Activated B cell treated with CpG ODN at 0.5 μM for 24 hours (primary cell): ENCODE measurements around the gene ANXA6. TPM values are rescaled to one million over a fixed set of nuclear protein-coding genes. Genes with fewer than 3 reads are reported as not detected.

Experiments used
- ATAC-seq: fragments of 200-7000 bp; cut with Tn5 transposase; one replicate; pipeline ENCODE4 v1.10.0; 2021; ENCODE audit warnings: low read depth, mild to moderate bottlenecking, moderate library complexity
- CTCF ChIA-PET: fragments of 350-600 bp; sonication (Branson Sonifier 250); formaldehyde crosslinking; loops from one replicate; lab custom pipeline; 2021; ENCODE audit warnings: antibody characterized with exemption; lab: Charles Lee
- POLR2A ChIA-PET: fragments of 350-600 bp; sonication (Branson Sonifier 250); formaldehyde crosslinking; loops from one replicate; lab custom pipeline; 2021; ENCODE audit warnings: antibody characterized with exemption; lab: Charles Lee
- DNase-seq: peaks from one replicate; pipeline ENCODE4 v3.0.0; 2022
- H3K27ac Mint-ChIP-seq: one replicate; pipeline ENCODE4 v1.8.0; 2020; ENCODE audit warnings: mixed read lengths
- H3K27me3 Mint-ChIP-seq: one replicate; pipeline ENCODE4 v1.8.0; 2021; ENCODE audit warnings: mixed read lengths
- H3K36me3 Mint-ChIP-seq: one replicate; pipeline ENCODE4 v1.8.0; 2021; ENCODE audit warnings: low read depth, mixed read lengths
- H3K4me1 Mint-ChIP-seq: one replicate; pipeline ENCODE4 v1.8.0; 2021; ENCODE audit warnings: mixed read lengths
- H3K4me3 Mint-ChIP-seq: one replicate; pipeline ENCODE4 v1.8.0; 2020; ENCODE audit warnings: mild to moderate bottlenecking, mixed read lengths
- H3K9me3 Mint-ChIP-seq: one replicate; pipeline ENCODE4 v1.8.0; 2020; ENCODE audit warnings: mixed read lengths
- CTCF ChIP-seq: fragments of 200-600 bp; IDR thresholded peaks from one replicate; pipeline ENCODE4 v1.8.0; 2022; ENCODE audit warnings: antibody characterized with exemption, mild to moderate bottlenecking
- intact Hi-C: fragments of 100-400 bp; cut with micrococcal nuclease; formaldehyde crosslinking; loops from one replicate; pipeline ENCODE4 v1.15.1; 2024
- total RNA-seq: library from RNA; stranded (reverse); gene quantifications from 2 replicates; pipeline ENCODE4 v1.2.3, GENCODE V29; 2022

ANXA6 gene
- total RNA-seq, 1 donor from 2014 or later = 367 TPM

DNA sequence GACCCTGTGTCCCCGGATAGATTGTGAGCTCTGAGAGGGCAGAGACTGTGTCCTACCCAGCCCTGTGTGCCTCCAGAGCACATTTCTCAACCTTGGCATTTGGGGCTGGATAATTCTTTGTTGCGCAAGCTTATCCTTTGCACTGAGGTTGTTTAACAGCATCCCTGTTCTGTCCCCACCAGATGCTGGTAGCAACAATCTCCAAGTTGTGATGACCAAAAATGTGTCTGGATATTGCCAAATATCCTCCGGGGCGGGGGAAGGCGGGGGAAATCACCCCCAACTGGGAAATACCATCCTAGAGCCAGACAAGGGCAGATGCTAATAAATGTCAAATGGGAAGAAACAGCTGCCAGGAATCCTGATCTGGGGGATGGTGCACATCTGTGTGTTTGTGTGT lies 52.8 kb downstream of the ANXA6 start:
- no peak overlapping the region for H3K4me3 Mint-ChIP-seq
- CTCF ChIA-PET = interaction anchor here (3.5 to 16.6 kb wide), 2 partner anchors 11 to 51 kb away, joined by 16 to 625 read pairs; no protein-coding TSS in a partner anchor
- no peak for TF ChIP-seq CTCF
- peaks cover 96% of the 10 kb centered on the region for H3K36me3 Mint-ChIP-seq
- DNase-seq (no peak), ATAC-seq (no peak)
- H3K27ac Mint-ChIP-seq = peak overlapping the region; percentile 55
- H3K27me3 Mint-ChIP-seq = no peaks in the 10 kb centered on the region
- intact Hi-C loops = no loop called here
- POLR2A ChIA-PET = interaction anchor here (0.7 to 1.7 kb wide), 2 partner anchors 18 to 53 kb away, joined by 3 to 4 read pairs; no protein-coding TSS in a partner anchor
- peaks cover 15% of the 10 kb centered on the region for H3K4me1 Mint-ChIP-seq
- no peaks in the 10 kb centered on the region for H3K9me3 Mint-ChIP-seq

GRCh38 chr5:151101746-151102145 lies 55.8 kb downstream of the ANXA6 start:
- CTCF ChIA-PET = interaction anchor here (1.3 to 1.6 kb wide), 4 partner anchors 9 to 19 kb away, joined by 3 to 5 read pairs (median 4); no protein-coding TSS in a partner anchor
- ATAC-seq (no peak), DNase-seq (no peak)
- Mint-ChIP-seq H3K36me3 (peaks cover 78% of the 10 kb centered on the region), H3K27me3 (no peaks in the 10 kb centered on the region), H3K9me3 (no peaks in the 10 kb centered on the region), H3K4me1 (peaks cover 46% of the 10 kb centered on the region), H3K4me3 (no peak overlapping the region), H3K27ac (peak overlapping the region; percentile 51)
- POLR2A ChIA-PET = interaction anchor here (0.6 to 1.0 kb wide), 3 partner anchors 15 to 23 kb away, joined by 3 to 5 read pairs (median 4); no protein-coding TSS in a partner anchor
- intact Hi-C loops = no loop called here
- TF ChIP-seq CTCF = no peak

- no peak for TF ChIP-seq CTCF
- POLR2A ChIA-PET = interaction anchor here (1.0 kb wide), 1 partner anchor 23 kb away, joined by 4 read pairs; no protein-coding TSS in a partner anchor
- ATAC-seq (no peak), DNase-seq (no peak)
- CTCF ChIA-PET = interaction anchor here (1.6 to 3.8 kb wide), 2 partner anchors 14 to 50 kb away, joined by 4 to 20 read pairs; no protein-coding TSS in a partner anchor
- Mint-ChIP-seq H3K36me3 (peaks cover 72% of the 10 kb centered on the region), H3K27ac (peak overlapping the region; percentile 51), H3K9me3 (no peaks in the 10 kb centered on the region), H3K4me1 (peaks cover 48% of the 10 kb centered on the region), H3K4me3 (no peak overlapping the region), H3K27me3 (no peaks in the 10 kb centered on the region)
- intact Hi-C loops = no loop called here
Measured at GRCh38 chr5:151101151-151101550, 56.4 kb downstream of the ANXA6 start.

DNA sequence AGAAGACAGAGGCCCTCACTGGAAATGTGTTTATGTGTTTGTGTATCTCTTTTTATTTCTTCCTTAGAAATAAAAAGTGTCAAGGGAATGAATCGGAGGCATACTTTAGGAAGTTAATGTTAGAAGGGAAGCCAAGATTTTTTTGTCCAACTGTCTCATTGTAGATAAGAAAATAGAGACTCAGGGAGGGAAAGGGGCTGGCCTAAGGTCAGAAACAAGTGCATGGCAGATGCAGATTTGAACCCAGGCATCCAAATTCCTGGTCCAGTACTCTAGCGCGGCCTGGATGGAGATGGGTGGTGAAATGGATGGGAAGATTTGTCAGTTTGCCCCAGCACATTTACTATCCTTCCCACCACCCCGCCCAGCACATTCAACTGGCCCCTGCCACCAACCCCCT lies 56.9 kb downstream of the ANXA6 start:
- ChIA-PET CTCF (interaction anchor here (1.6 to 3.8 kb wide), 2 partner anchors 15 to 49 kb away, joined by 4 to 20 read pairs; no protein-coding TSS in a partner anchor), POLR2A (interaction anchor here (1.0 kb wide), 1 partner anchor 22 kb away, joined by 4 read pairs; no protein-coding TSS in a partner anchor)
- Mint-ChIP-seq H3K9me3 (no peaks in the 10 kb centered on the region), H3K27me3 (no peaks in the 10 kb centered on the region), H3K4me3 (no peak overlapping the region), H3K27ac (peak overlapping the region; percentile 76), H3K36me3 (peaks cover 68% of the 10 kb centered on the region), H3K4me1 (peaks cover 52% of the 10 kb centered on the region)
- DNase-seq (no peak), ATAC-seq (no peak)
- no peak for TF ChIP-seq CTCF
- intact Hi-C loops = no loop called here

GRCh38 chr5:151098768-151099121 lies 58.8 kb downstream of the ANXA6 start:
- ATAC-seq (no peak), DNase-seq (no peak)
- H3K4me3 Mint-ChIP-seq = no peak overlapping the region
- H3K27ac Mint-ChIP-seq = peak overlapping the region; percentile 76
- TF ChIP-seq CTCF = no peak
- POLR2A ChIA-PET = interaction anchor here (0.6 to 6.0 kb wide), 14 partner anchors 9 to 115 kb away, joined by 3 to 90 read pairs (median 6); partner anchors contain the start of gene TNIP1
- no peaks in the 10 kb centered on the region for H3K27me3 Mint-ChIP-seq
- peaks cover 72% of the 10 kb centered on the region for H3K4me1 Mint-ChIP-seq
- H3K36me3 Mint-ChIP-seq = peaks cover 49% of the 10 kb centered on the region
- CTCF ChIA-PET = interaction anchor here (0.9 to 3.8 kb wide), 6 partner anchors 12 to 140 kb away, joined by 3 to 22 read pairs (median 6); no protein-coding TSS in a partner anchor
- intact Hi-C loops = loop anchor here (1.0 kb wide), 2 partner anchors 13 to 17 kb away; no protein-coding TSS in a partner anchor
- no peaks in the 10 kb centered on the region for H3K9me3 Mint-ChIP-seq
